Endometrial microvascular endothelial cells (primary cell): ENCODE results near the gene TSC22D2. TPM values are rescaled to one million over a fixed set of nuclear protein-coding genes. Genes with fewer than 3 reads are reported as not detected.
"Not testable (repeated sequence)": the region's sequence is repeated elsewhere in the genome, so short reads cannot be mapped to it uniquely, and the experiment has no call there.

ENCODE experiments used
- in situ Hi-C: cut with HindIII; loops from 2 replicates; pipeline ENCODE4 v1.10.0; 2017; ENCODE audit warnings: low sequenced_read_pairs, low pct_unique_long_range_greater_than_20kb; ENCODE audit errors: inconsistent ontology term
- total RNA-seq: library from RNA; depleted of rRNA; stranded (reverse); fragments of >200 nt; gene quantifications from one replicate; pipeline ENCODE4 v1.2.3, GENCODE V29; 2015; ENCODE audit errors: inconsistent ontology term

Gene TSC22D2
- total RNA-seq, 1 donor from 2014 or later = 14.8 TPM

DNA sequence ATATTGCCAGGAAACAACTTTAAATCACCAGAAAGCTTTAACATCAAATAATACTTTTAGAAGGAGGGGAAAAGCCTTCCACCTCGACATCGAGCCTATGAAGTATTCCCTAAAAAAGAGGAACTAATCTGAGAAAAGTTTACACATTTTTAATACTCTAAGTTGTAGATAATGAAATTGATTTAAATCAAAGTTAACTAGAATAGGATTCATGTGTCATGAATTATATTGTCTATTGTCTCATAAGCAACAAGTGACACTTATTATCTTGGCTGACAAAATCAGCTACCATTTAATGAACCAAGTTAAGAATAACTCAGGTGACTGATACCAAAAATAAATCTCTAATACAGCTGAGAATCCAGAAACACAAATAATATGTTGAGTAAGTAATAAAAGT is 56.6 kb downstream of the TSC22D2 start:
- in situ Hi-C loops = no loop called here

DNA sequence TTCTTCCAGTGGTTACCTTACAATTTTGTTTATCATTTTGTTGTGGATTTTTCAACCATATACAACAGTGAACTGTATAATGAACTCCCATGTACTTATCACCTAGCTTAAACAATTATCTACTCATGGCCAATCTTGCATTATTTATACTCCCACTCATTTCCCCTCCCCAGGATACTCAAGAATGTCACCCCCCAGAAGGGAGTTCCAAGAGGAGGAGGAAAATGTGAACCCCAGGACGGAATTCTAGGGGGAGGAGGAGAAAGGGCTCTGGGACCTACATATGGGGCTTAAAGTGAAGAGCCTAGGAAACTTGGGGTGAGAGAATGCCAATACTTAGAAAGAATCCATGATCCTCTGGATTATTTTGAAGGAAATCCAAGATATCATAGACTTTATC is 59.3 kb downstream of the TSC22D2 start:
- in situ Hi-C loops = no loop called here

DNA sequence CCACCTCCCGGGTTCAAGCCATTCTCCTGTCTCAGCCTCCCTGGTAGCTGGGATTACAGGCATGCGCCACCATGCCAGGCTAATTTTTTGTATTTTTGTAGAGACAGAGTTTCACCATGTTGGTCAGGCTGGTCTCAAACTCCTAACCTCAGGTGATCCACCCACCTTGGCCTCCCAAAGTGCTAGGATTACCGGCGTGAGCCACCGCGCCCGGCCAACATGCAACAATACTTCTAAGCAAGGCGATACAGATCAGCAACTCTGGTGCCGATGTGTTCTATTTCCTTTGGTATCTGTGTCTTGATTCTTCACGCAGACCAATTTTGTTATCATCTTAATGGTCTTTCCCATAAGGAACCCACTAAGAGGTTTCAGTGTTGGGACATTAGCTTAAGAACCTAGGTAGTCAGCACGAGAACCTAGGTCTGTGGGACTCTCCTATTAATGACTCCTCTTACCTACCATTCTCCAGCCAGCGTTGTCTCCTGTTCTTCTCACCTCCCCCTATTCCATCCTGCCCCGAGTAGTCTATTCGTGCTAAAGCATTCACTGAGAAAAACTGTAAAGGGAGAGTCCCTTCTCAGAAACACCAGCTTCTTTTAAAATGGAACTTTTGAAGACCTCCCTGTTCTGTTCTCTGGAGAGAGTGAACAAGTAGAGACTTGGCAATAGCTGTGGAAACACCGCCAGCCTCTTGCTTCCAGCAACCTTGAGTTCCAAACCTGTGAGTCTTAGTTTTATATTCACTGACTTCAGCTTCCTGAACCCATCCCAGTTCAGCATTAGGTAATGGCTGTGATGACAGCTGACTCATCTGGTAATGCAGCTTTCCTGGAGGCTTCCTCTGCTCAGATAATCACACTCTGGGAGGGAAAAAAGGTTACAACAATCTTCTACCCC is 61.2 kb downstream of the TSC22D2 start:
- in situ Hi-C loops = no loop called here

DNA sequence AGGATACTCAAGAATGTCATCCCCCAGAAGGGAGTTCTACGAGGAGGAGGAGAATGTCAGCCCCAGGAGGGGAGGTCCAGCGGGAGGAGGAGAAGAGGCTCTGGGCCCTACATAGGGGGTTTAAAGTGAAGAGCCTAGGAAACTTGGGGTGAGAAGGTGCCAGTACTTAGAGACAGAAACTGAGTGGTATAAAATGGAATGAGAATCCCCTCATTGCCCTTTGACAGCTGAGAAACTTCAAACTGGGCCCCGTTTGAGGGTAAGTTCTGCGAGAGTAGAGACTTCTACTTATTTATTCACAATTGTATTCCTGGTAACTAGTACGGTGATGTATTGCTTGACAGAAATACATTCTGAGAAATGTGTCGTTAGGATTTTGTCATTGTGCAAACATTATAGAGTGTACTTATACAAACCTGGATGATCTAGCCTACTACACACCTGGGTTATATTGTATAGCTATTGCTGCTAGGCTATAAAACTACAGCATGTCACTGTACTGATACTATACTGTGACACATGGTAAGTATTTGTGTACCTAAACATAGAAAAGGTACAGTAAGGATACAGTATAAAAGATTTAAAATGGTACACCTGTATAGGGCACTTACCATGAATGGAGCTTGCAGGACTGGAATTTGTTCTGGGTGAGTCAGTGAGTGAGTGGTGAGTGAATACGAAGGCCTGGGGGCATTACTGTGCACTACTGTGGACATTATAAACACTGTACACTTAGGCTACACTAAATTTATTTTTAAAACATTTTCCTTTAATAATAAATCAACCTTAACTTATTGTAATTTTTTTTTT is 62.0 kb downstream of the TSC22D2 start:
- in situ Hi-C loops = no loop called here

DNA sequence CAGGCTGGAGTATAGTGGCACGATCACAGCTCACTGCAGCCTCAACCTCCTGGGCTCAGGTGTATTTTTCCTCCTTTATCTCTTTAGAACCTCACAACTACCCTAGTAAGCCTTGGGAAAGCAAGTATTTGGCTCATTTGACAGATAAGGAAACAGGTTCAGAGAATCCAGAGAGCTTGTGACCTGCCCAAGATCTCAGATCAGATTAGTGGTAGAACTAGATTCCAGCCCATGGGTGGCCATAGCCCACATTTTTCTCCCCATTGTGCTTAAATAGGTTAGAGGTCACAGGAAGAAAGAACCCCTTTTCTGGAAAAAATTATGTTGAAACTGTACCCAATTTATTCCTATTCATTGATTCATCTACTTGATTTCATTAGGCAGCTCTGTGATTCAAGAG is 64.3 kb downstream of the TSC22D2 start:
- in situ Hi-C loops = no loop called here

DNA sequence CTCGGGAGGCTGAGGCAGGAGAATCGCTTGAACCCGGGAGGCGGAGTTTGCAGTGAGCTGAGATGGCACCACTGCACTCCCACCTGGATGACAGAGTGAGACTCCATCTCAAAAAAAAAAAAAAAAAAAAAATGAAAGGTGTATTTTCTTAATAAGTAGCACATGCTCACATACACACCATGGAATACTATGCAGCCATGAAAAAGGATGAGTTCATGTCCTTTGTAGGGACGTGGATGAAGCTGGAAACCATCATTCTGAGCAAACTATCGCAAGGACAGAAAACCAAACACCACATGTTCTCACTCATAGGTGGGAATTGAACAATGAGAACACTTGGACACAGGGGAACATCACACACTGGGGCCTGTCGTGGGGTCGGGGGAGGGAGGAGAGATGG is 65.1 kb downstream of the TSC22D2 start:
- in situ Hi-C loops = not testable (repeated sequence)

DNA sequence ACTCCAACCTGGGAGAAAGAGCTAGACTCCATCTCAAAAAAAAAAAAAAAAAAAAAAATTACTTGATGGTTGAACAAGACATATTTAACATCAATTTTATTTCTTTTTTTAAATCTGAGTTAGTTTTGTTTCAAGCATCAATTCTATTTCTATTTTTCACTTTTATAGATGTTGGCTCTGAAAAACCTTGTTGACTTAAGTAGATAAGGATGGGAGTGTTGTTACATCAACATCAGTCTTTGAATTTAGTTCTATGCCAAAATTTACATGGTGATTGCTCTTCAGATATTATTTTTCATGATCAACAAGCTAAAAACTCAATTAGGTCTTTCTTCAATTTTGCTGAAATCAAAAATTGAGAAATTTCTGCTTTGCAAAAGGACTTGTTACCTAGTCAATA is 71.3 kb downstream of the TSC22D2 start:
- in situ Hi-C loops = loop anchor here (25.0 kb wide), 1 partner anchor 242 kb away; no protein-coding TSS in a partner anchor

DNA sequence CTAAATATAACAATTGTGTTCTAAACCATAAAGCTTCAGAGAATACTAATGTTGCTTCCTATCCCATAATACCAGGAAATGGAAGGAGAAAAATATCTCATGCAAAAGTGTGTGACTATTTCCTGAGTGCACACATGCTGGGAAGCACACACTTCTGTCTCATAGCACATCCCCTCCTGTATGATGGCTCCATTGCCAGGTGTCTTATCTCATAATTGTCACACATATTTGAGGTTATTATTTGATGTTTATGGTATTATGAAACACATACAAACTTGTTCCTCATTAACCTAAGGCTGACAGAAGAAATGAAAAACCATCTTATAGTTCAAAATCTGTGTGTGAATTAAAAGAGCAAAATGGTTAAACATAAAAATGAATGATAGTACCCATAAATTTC is 72.8 kb downstream of the TSC22D2 start:
- in situ Hi-C loops = loop anchor here (25.0 kb wide), 1 partner anchor 244 kb away; no protein-coding TSS in a partner anchor

DNA sequence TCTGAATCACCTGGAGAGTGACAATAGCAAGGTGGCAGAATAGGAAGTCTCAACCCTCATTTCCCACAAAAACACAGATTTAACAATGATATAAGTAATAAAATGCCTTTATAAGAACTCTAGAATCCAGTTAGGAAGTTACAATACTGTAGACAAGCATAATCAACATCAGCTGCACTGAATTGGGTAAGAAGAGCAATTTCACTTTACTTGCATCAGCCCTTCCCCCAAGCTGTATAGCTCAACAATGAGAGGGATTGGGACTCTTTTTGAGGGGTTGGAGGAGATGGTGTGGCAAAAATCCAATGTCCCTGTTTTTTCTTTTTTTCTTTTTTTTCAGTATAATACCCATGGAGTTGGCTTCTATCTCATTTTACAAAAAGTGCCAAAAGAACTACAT is 75.1 kb downstream of the TSC22D2 start:
- in situ Hi-C loops = loop anchor here (25.0 kb wide), 1 partner anchor 246 kb away; no protein-coding TSS in a partner anchor

DNA sequence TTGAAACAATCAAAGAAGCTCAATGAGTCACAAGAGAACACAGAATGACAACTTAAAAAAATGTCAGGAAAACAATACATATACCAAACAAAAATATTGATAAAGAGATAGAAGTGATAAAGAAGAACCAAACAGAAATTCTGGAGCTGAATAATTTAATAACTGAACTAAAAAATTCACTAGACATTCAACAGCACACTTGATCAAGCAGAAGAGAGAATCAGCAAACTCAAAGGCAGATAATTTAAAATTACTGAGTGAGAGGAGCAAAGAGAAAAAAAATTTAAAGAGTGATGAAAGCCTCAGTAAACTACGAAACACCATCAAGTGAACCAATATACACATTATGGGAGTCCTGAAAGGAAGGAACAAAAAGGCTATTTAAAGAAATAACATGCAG is 76.3 kb downstream of the TSC22D2 start:
- in situ Hi-C loops = loop anchor here (25.0 kb wide), 1 partner anchor 247 kb away; no protein-coding TSS in a partner anchor

DNA sequence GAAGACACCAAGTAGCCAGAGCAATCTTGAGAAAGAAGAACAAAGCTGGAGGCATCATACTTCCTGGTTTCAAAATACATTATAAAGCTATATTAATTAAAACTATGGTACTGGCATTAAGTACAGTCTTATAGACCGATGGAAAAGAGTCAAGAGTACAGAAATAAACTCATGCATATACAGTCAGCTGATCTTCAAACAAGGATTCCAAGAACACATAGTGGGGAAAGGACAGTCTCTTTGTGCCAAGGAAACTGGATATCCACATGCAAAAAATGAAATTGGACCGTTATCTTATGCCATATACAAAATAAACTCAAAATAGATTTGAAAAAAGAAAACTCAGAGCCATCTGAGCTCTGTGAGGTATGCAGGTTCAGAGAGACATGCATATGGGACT is 80.8 kb downstream of the TSC22D2 start:
- in situ Hi-C loops = loop anchor here (25.0 kb wide), 1 partner anchor 252 kb away; no protein-coding TSS in a partner anchor

DNA sequence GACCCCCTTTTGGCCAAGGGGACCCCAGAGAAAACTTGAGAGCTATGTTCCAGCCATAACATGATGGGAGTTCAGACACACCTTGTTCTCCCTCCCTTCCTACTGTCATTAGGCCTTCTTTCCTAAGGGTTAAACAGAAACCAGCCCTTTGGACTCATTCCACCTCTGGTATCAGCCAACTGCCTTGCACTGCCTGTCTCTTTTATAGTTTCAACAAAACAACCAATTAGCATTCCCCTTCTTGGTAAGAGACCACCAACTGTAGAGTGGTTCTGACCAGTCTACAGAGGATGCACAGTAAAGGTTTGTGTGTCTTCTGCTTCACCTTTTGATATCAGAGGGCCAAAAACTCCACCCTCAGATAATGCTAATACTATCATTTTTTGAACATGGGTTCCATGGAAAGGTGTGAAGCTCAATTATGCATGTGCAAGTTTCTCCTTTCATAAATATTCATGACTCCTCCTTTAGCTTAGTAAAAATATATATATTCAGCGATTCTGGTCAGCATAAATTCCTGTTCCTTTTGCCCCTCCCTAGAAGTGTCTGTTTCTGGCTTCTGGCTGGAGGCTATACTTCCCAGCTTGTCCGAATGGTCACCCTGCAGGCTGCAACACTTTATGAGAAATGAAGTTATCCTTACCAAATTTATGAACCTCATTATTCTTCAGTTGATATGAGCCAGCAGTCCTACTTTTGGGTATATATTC is 82.3 kb downstream of the TSC22D2 start:
- in situ Hi-C loops = loop anchor here (25.0 kb wide), 1 partner anchor 253 kb away; no protein-coding TSS in a partner anchor

DNA sequence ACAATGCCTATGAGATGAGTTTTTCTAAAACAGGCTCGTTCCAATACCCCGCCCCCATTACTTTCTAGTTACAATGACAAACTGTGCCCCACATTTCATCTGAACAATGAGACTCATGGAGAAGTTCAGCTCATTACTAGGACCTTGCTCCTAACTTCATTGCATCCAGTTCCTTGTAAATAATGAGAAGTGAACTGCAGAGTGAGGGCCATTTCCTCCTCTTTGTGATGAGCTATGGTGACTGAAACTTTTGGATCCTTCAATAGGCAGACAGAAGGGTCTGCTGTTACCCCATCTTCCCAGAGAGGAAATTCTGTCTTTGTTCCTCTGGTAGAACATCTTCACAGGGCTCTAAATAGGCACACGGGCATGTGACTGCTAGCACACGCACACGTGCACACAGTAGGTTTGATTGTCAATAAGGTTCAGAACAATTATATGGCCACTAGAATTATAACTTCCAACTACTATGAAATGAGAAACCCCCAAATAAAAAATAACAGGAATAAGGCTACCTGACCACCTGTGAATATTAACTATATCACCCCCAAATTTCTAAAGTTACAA is 86.4 kb downstream of the TSC22D2 start:
- in situ Hi-C loops = loop anchor here (25.0 kb wide), 1 partner anchor 257 kb away; no protein-coding TSS in a partner anchor

DNA sequence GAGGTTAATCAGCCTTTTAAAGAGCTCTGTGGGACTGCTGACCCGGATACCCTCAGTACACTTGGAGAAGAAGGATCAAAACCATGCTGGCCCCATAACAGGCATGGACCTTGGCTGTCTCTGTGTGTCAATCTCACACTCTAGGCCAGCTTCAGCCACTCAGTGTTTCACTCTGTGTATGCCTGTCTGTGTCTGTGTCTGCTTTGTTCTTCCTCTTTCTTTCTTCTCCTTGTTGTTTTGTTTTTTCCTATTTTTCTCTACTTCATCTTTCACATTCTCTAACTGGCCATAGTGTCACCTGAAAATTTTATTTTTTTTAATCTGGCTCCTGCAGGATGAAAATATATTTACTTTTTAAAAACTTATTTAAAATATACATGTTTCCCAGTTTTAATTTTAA is 87.1 kb downstream of the TSC22D2 start:
- in situ Hi-C loops = loop anchor here (25.0 kb wide), 1 partner anchor 258 kb away; no protein-coding TSS in a partner anchor

DNA sequence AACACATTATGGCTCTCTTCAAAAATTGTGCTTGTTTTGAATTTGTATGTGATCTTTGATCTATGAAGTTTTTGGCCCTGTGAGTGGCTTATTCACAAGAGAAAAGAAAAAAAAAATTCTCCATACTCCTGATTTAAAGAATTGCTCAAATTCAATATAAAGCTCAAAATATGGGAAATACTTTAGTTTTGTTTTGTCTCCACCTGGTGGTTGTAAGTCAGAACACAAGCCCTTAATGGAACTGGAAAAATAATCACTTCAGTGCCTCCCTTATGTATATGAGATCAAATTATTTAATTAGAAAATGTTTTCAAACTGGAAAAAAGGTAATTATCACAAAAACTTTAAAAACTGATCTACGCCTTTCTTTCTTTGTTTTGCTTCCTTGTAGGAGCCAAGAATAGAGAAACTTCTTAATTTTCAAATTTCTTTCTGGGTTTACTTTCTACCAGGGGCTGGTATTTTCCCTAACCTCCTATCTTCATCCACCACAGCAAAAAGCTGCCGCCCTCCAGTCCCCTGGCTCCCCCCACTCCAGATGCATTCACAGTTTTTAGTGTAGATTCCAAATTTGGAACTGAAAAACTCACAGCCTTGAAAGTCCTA is 87.6 kb downstream of the TSC22D2 start:
- in situ Hi-C loops = loop anchor here (25.0 kb wide), 1 partner anchor 258 kb away; no protein-coding TSS in a partner anchor

DNA sequence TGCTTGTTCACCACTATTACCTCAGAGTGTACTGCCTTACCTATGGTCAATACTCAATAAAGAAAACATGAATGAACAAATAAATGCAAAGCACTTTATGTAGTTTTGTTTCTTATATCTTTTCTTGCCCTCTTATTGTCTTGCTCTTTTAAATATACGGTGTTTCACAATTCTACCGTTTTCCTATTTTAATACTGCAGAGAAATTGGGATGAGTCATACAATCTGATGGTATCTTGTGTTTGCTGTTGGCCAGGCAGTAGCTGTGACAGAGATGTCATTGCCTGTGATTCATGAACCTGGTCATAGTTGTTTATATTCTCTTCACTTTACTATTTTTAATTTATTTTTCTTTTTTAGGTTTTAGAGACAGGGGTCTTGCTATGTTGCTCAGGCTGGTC is 89.9 kb downstream of the TSC22D2 start:
- in situ Hi-C loops = loop anchor here (25.0 kb wide), 1 partner anchor 261 kb away; no protein-coding TSS in a partner anchor

DNA sequence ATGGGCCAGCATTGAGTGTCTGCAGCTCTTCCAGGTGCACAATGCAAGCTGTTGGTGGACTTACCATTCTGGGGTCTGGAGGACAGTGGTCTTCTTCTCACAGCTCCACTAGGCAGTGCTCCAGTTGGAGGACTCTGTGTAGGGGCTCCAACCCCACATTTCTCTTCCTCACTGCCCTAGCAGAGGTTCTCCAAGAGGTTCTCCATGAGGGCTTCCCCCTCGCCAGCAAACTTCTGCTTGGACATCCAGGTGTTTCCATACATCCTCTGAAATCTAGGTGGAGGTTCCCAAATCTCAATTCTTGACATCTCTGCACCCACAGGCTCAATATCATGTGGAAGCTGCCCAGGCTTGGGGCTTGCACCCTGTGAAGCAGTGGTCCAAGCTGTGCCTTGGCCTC is 92.9 kb downstream of the TSC22D2 start:
- in situ Hi-C loops = not testable (repeated sequence)
